Suprapubic skin (tissue), 4 donors: Measurements from ENCODE around the gene CILP2. TPM values are rescaled to one million over a fixed set of nuclear protein-coding genes. Genes with fewer than 3 reads are reported as not detected.

Experiments
- DNase-seq, 2 donors: peaks; one replicate each; pipeline ENCODE4 v3.0.0-alpha.2; 2019; ENCODE audit warnings: low spot score in 2 of 2
- H3K27ac ChIP-seq: fragments of 200-600 bp; sonication (generic); one replicate; pipeline ENCODE4 v1.5.1; 2019
- H3K27me3 ChIP-seq: fragments of 200-600 bp; sonication (generic); one replicate; pipeline ENCODE4 v1.5.1; 2019
- H3K36me3 ChIP-seq: fragments of 200-600 bp; sonication (generic); one replicate; pipeline ENCODE4 v1.5.1; 2019
- H3K4me1 ChIP-seq: fragments of 200-600 bp; sonication (generic); one replicate; pipeline ENCODE4 v1.5.1; 2019
- H3K4me3 ChIP-seq: fragments of 200-600 bp; sonication (generic); one replicate; pipeline ENCODE4 v1.5.1; 2019; ENCODE audit warnings: mild to moderate bottlenecking
- H3K9me3 ChIP-seq: fragments of 200-600 bp; sonication (generic); one replicate; pipeline ENCODE4 v1.5.1; 2019
- CTCF ChIP-seq, 2 donors: fragments of 200-600 bp in 1 of 2; fragments of 450-650 bp in 1 of 2; sonication (generic) in 1 of 2; IDR thresholded peaks; one replicate each; pipeline ENCODE4 v1.5.1; 2016 to 2019; ENCODE audit warnings: antibody characterized with exemption in 2 of 2, mild to moderate bottlenecking in 1 of 2, moderate library complexity in 1 of 2
- EP300 ChIP-seq: sonication (generic); formaldehyde crosslinking; IDR thresholded peaks from one replicate; pipeline ENCODE4 v1.6.1; 2017; ENCODE audit warnings: antibody characterized with exemption
- POLR2A ChIP-seq, 2 donors: fragments of 450-650 bp; IDR thresholded peaks; one replicate each; pipeline ENCODE4 v1.6.1; 2017; ENCODE audit warnings: antibody characterized with exemption in 2 of 2, mild to moderate bottlenecking in 2 of 2, moderate library complexity in 2 of 2
- POLR2AphosphoS5 ChIP-seq, 3 donors: sonication (generic); formaldehyde crosslinking; IDR thresholded peaks; one replicate each; pipeline ENCODE4 v1.6.1; 2017; ENCODE audit warnings: antibody characterized with exemption in 3 of 3
- WGBS: methylation state at CpG from one replicate; pipeline ENCODE4 v1.1.5; 2018; 5-methylcytosine and 5-hydroxymethylcytosine counted together
- total RNA-seq, 4 donors: library from RNA; depleted of rRNA; stranded (reverse); fragments of >200 nt; gene quantifications; one replicate each; pipeline ENCODE4 v1.1.0, GENCODE V29; 2016

Gene CILP2
- total RNA-seq, 4 donors from 2014 or later: 0.15 to 0.44 (median 0.21) TPM

- Histone ChIP-seq H3K4me1 (peaks cover 41% of the 10 kb centered on the region), H3K36me3 (no peaks in the 10 kb centered on the region), H3K9me3 (no peaks in the 10 kb centered on the region), H3K4me3 (peak overlapping the region; percentile 41), H3K27me3 (peaks cover 17% of the 10 kb centered on the region), H3K27ac (no peak overlapping the region)
- 24% methylated on average over 50 of the region's 59 CpGs for WGBS
- no peak for DNase-seq
- TF ChIP-seq POLR2A (IDR thresholded peaks at IDR 0.05): no peak
- no peak for TF ChIP-seq POLR2AphosphoS5 (IDR thresholded peaks at IDR 0.05)
- TF ChIP-seq CTCF (IDR thresholded peaks at IDR 0.05): no peak
- TF ChIP-seq EP300: no peak
Measured at GRCh38 chr19:19537075-19538048, 703 bp upstream of the CILP2 start.

GRCh38 chr19:19538785-19539166 lies 711 bp downstream of the CILP2 start:
- no peaks in the 10 kb centered on the region for H3K9me3 ChIP-seq
- TF ChIP-seq POLR2A (IDR thresholded peaks at IDR 0.05) (no peak), CTCF (IDR thresholded peaks at IDR 0.05) (no peak), EP300 (no peak), POLR2AphosphoS5 (IDR thresholded peaks at IDR 0.05) (no peak)
- H3K27me3 ChIP-seq: peaks cover 17% of the 10 kb centered on the region
- no peak overlapping the region for H3K27ac ChIP-seq
- no peak for DNase-seq
- 14% methylated on average over 7 of the region's 7 CpGs for WGBS
- H3K4me1 ChIP-seq: peaks cover 39% of the 10 kb centered on the region
- peak overlapping the region; percentile 41 for H3K4me3 ChIP-seq
- no peaks in the 10 kb centered on the region for H3K36me3 ChIP-seq

GRCh38 chr19:19539698-19540063 lies 1.6 kb downstream of the CILP2 start:
- no peaks in the 10 kb centered on the region for H3K36me3 ChIP-seq
- H3K9me3 ChIP-seq: no peaks in the 10 kb centered on the region
- peaks cover 39% of the 10 kb centered on the region for H3K4me1 ChIP-seq
- WGBS: 45% methylated on average over 4 of the region's 19 CpGs
- DNase-seq: no peak
- no peak overlapping the region for H3K4me3 ChIP-seq
- no peak overlapping the region for H3K27ac ChIP-seq
- H3K27me3 ChIP-seq: peaks cover 22% of the 10 kb centered on the region
- no peak for TF ChIP-seq CTCF (IDR thresholded peaks at IDR 0.05)
- no peak for TF ChIP-seq POLR2A (IDR thresholded peaks at IDR 0.05)
- no peak for TF ChIP-seq EP300
- TF ChIP-seq POLR2AphosphoS5 (IDR thresholded peaks at IDR 0.05): no peak

GRCh38 chr19:19540064-19540714 lies 2.1 kb downstream of the CILP2 start:
- WGBS: 9% methylated on average over 18 of the region's 74 CpGs
- Histone ChIP-seq H3K36me3 (no peaks in the 10 kb centered on the region), H3K27ac (no peak overlapping the region), H3K4me3 (peak overlapping the region; percentile 39), H3K9me3 (no peaks in the 10 kb centered on the region), H3K27me3 (peaks cover 24% of the 10 kb centered on the region), H3K4me1 (peaks cover 39% of the 10 kb centered on the region)
- no peak for TF ChIP-seq POLR2AphosphoS5 (IDR thresholded peaks at IDR 0.05)
- TF ChIP-seq EP300: no peak
- no peak for TF ChIP-seq CTCF (IDR thresholded peaks at IDR 0.05)
- no peak for TF ChIP-seq POLR2A (IDR thresholded peaks at IDR 0.05)
- DNase-seq: no peak
